Measurements from ENCODE around the gene SPAG6. TPM values are rescaled to one million over a fixed set of nuclear protein-coding genes. Genes with fewer than 3 reads are reported as not detected.
"Not testable (repeated sequence)": the region's sequence is repeated elsewhere in the genome, so short reads cannot be mapped to it uniquely, and the experiment has no call there.

Gene SPAG6
- total RNA-seq, 1 donor: not detected

DNA sequence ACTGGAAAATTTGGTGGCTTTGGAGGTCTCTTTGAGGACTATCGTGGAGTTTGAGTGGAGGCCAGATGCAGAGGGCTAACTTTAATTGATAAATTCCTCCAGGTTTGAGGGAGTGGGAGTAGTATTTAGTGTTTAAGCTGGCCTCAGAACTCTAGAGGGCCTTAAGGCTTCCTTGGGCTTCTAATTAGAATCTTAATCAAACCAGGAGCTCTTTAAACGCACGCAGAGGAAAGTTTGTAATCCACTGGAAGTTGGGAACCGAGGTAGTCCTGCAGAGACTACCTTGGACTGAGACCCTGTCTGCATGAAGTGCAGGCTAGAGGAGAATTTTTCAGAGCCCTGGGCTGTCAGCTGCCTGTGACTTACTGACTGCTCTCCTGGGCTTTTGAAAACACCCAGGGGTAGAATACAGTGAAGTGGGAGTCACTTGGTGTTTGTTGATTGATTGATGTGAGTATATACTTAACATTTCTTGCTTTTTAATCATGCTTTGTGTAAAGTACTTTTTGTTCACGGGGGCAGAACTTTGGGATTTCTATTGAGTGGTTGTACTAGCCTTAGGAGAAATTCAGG is 5.9 kb downstream of the SPAG6 start:
- DNase-seq (ENCODE audit: low read depth): no peak
- TF ChIP-seq, protein P1, sequence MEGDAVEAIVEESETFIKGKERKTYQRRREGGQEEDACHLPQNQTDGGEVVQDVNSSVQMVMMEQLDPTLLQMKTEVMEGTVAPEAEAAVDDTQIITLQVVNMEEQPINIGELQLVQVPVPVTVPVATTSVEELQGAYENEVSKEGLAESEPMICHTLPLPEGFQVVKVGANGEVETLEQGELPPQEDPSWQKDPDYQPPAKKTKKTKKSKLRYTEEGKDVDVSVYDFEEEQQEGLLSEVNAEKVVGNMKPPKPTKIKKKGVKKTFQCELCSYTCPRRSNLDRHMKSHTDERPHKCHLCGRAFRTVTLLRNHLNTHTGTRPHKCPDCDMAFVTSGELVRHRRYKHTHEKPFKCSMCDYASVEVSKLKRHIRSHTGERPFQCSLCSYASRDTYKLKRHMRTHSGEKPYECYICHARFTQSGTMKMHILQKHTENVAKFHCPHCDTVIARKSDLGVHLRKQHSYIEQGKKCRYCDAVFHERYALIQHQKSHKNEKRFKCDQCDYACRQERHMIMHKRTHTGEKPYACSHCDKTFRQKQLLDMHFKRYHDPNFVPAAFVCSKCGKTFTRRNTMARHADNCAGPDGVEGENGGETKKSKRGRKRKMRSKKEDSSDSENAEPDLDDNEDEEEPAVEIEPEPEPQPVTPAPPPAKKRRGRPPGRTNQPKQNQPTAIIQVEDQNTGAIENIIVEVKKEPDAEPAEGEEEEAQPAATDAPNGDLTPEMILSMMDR (IDR thresholded peaks at IDR 0.05; ENCODE audit: insufficient read depth, low read depth, low read length): no peak
- H3K4me3 ChIP-seq (ENCODE audit: low read depth, low read length): no peak overlapping the region

DNA sequence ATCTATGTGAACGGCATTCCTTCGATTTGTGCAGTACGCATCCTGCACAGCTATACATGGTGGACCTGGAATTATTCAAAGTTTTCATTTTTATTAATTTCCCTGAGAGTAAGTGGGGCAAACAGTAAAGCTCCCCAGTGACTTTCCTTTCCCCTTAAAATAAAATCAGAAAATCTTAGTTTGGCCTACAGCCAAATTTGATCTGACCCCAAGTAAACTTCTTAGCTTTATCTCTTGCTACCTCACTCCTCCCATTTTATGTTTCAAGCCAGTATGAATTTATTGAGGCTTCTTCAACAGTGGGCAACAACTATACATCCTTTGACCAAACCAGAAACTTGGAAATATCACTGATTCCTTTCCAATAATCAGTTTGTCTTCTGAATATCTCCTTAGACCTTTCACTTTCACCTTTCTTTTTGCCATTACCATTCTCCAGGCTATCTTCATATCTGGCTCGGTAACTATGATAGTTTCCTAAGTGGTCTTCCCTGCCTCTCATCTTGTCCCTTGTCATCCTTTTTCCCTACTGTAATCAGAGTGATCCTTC is 11.1 kb downstream of the SPAG6 start:
- TF ChIP-seq, protein P1 (IDR thresholded peaks at IDR 0.05; ENCODE audit: insufficient read depth, low read depth, low read length): no peak

DNA sequence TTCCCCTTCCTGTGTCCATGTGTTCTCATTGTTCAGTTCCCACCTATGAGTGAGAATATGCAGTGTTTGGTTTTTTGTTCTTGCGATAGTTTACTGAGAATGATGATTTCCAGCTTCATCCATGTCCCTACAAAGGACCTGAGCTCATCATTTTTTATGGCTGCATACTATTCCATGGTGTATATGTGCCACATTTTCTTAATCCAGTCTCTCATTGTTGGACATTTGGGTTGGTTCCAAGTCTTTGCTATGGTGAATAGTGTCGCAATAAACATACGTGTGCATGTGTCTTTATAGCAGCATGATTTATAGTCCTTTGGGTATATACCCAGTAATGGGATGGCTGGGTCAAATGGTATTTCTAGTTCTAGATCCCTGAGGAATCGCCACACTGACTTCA is 12.5 kb downstream of the SPAG6 start:
- not testable (repeated sequence) for H3K4me3 ChIP-seq (ENCODE audit: low read depth, low read length); DNase-seq (ENCODE audit: low read depth)

More for the DNA sequence above, 11.1 kb downstream of the SPAG6 start:
- no peak overlapping the region for H3K4me3 ChIP-seq (ENCODE audit: low read depth, low read length)
- no peak for DNase-seq (ENCODE audit: low read depth)

DNA sequence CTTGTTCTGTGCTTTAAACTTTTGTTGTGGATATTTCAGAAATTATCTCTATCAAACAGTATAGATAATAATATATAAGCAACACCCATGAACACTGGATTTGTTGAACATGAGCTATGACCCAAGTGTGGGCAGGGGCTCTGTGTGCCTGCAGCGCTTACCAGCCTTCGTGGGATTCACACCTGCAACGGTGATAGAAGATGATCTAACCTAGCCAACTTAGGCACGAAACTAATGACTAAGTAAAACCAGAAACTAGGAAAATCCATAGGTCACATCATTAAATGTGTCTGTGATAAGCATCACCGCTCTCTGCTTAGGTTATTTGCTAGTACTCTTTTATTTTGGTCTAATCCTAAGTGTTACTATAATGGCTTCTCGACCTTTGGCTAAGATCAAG is 18.0 kb downstream of the SPAG6 start:
- TF ChIP-seq, protein P1 (IDR thresholded peaks at IDR 0.05; ENCODE audit: insufficient read depth, low read depth, low read length): no peak
- no peak overlapping the region for H3K4me3 ChIP-seq (ENCODE audit: low read depth, low read length)

DNA sequence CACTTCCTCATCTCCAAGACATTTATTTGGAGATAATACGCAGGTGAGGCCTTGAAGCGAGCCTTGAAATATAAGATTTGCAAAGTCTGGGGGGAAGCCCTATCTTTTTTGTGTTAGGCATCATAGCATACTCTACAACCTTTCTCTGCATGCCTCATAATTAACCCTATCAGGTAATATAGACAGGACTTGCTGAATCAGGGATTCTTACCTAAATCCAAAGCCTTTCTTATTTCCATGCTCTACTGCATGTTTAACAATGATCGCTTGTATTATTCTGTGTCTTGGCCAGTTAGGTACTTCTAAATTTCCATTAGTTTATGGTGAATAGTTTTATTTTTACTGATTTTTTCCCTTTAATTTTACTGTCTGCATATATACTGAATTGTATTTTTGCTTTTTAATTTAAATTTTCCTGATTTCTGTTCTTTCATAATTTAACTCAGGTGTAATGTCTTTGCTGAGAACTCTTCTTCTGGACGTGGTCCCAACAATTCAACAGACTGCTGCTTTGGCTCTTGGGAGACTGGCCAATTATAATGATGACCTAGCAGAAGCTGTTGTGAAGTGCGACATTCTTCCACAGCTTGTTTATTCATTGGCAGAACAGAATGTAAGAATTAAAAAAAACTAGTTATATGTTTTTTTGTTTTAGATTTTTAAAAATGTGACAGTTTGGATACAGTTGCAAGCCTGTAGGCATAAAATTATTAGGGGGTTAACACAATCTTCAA is 19.3 kb downstream of the SPAG6 start:
- no peak overlapping the region for H3K4me3 ChIP-seq (ENCODE audit: low read depth, low read length)
- TF ChIP-seq, protein P1 (IDR thresholded peaks at IDR 0.05; ENCODE audit: insufficient read depth, low read depth, low read length): no peak
- no peak for DNase-seq (ENCODE audit: low read depth)

More for the DNA sequence above, 18.0 kb downstream of the SPAG6 start:
- DNase-seq (ENCODE audit: low read depth): no peak

DNA sequence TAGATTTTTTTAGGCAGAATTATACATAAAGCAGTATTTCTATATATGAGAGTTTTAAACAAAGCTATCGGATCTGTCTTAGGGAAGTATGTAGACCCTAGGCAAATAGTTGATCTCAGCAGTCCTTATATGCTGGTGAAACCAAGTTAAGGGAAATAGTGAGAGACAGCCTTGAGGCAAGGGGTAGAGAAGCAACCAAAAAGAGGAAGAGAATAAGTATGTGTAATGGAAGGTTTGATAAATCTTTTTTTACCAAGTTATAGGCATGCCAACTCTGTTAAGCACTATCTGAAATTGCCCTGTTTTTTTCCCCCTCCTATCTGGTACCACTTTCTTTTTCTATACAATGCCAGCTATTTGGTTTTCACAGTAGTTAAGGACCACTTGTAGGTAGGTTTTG is 19.9 kb downstream of the SPAG6 start:
- TF ChIP-seq, protein P1 (IDR thresholded peaks at IDR 0.05; ENCODE audit: insufficient read depth, low read depth, low read length): no peak
- no peak overlapping the region for H3K4me3 ChIP-seq (ENCODE audit: low read depth, low read length)
- DNase-seq (ENCODE audit: low read depth): no peak

DNA sequence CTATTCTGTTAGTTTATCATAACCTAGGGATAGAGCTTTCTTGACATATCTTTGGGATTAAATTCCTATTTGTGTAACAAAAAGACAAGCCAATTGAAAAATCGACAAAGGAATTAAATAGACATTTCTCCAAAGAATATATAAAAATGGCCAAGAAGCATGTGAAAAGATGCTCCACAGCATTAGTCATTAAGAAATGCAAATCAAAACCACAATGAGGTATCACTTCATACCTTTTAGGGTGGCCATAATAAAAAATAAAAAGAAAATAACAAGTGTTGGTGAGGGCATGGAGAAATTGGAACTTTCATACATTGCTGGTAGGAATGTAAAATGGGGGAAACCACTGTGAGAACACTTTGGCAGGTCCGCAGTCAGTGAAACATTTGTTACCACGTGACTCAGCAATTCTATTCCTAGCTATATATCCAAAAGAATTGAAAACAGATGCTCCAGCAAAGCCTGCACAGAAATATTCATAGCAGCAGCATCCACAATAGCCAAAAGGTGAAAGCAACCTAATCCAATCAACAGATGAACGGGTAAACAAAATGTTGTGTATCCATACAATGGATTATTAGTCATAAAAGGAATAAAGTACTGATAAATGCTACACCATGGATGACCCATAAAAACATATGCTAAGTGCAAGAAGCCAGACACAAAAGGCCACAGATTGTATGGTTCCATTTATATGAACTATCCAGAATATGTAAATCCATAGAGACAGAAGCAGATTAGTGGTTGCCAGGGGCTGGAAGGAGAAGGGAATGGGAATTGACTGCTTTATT is 20.5 kb downstream of the SPAG6 start:
- TF ChIP-seq, protein P1 (IDR thresholded peaks at IDR 0.05; ENCODE audit: insufficient read depth, low read depth, low read length): no peak
- H3K4me3 ChIP-seq (ENCODE audit: low read depth, low read length): no peak overlapping the region
- no peak for DNase-seq (ENCODE audit: low read depth)

Data from fibroblast of villous mesenchyme (primary cell).